Amniotic stem cell (primary cell): Measurements from ENCODE around the gene ORMDL1.

Experiments used
- DNase-seq: peaks from one replicate; lab custom pipeline; 2025; lab: John Stamatoyannopoulos, UW

The ORMDL1 gene

DNA sequence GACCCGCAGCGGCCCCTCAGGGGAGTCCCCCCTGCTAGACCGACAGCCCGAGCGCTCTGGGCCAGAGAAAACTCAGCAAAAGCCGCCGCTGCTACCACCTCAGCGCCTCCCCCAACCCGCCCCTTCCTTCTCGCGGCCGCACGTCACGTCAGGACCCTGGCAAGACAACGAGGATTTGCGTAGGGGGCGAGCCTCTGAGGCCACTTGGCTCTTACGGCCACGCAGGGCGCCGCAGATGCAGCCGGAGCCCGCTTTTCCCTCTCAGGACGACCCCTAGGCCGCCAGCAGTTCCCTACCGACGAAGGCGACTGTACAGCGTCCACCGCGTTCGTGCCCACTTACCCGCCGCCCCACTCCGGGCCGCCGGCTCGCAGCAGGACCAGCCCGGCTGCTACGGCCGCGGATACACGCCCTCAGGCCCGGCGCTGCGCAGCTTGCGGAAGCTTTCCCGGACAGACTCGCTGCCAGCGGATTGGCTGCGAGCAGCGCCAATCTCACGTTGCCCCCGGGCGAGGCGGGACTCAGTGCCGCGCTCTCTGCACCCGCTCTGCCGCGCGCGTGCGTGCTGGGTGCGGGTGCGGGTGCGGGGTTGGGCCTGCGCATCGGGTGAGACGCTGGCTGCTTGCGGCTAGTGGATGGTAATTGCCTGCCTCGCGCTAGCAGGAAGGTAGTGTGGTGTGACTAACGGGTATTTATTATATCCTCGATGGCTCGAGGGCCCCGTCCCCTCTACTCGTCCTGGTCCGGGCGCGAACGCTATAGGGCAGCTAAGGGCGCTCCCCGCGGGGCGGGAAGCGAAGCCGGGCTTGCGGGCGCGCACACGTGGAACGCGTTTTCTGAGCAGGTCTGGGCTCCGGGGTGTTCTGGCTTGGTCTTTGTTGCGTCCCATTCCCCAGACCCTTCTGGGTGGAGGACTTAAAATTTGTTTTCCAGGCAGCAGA lies at the start of gene ORMDL1, which contains the start of gene PMS1:
ORMDL1 (minus strand) TSS at position 413 of the 941 bp plus-strand sequence. CDS start 1,744 bp downstream, outside the sequence.
PMS1 (plus strand) TSS at position 524 of the 941 bp plus-strand sequence. CDS start 7,360 bp downstream, outside the sequence.
- DNase-seq = peak; percentile 89

DNA sequence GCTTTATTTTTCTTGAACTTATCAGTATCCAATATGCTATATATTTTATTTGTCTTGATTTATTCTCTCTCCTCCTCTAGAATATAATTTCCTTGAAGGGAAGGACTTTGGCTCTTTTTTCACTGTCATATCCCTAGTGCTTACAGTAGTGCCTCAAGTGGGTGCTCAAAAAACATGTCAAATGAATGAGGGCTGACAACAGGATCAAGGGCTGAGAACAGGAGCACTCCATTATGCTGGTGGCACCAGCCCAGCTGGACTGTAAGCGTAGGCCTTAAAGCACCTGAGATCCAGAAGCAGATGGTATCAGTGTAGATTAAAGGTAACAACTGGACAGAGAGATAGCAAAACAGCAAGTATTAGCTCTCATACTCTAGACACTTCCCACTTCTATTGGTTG lies 46.4 kb upstream of the ORMDL1 start:
- DNase-seq = no peak

DNA sequence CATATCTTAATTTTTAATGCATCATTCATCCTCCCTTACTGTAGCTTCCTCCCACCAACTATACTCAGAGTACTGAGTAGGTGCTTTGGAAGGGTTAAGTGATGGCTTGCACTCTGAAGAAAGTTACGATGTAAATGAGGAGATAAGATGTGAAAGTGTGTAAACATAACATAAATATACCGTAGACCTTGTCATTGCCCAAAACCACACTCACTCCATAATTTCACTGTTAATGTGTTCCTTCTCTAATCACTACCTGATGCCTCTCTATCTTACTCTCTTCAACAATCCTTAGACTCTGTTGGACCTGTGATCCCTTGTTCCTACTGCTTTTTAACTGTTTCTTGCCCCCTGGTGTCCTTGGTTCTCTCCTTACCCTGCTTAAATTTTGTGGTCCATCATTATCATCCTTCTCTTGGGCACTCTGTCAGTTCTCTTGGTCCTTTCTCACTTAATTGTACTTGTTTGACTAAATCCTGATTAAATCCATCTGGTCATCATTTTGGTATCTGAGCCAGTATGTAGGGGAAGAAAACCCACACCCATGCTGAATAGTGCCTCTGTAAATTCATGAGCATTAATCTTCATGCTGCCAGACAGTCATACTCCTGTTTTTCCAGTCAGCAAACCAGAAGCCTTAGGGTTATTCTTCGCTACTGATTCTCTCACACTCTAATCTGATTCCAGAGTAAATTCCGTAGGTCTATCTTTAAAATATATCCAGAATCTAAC lies 45.1 kb upstream of the ORMDL1 start:
- DNase-seq = no peak

DNA sequence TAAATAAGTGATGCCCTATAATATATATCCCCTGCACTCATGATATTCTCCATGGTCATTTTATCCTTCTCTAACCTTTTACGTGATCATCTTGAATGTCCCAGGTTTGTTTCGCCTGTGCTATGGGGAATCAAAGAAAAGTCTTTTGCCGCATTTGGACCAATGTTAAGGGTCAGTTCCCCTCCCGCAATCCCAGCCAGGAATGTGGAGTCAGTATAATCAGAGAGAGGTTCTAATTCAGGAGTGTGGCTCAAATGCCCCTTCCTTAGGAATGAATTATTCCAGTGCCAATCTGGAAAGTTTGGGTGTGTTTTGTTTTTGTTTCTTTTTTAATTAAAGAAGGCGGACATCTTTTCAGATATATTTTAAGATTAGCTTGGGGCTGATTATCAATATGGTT lies 41.9 kb upstream of the ORMDL1 start:
- DNase-seq = no peak

GRCh38 chr2:189824694-189825396 lies 40.7 kb upstream of the ORMDL1 start:
- DNase-seq = no peak

- peak; percentile 29 for DNase-seq
Measured at GRCh38 chr2:189821953-189822748, 38.0 kb upstream of the ORMDL1 start.

DNA sequence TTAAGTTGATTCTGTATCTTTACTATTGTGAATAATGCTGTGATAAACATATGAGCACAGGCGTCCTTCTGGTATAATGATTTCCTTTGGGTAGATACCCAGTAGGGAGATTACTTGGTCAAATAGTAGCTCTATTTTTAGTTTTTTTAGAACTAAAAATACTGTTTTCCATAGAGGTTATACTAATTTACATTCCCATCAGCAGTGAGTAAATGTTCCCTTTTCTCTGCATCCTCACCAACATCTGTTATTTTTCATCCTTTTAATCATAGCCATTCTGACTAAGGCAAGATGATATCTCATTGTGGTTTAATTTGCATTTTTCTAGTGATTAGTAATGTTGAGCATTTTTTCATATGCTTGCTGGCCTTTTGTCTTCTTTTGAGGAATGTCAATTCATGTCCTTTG lies 35.2 kb upstream of the ORMDL1 start:
- peak; percentile 20 for DNase-seq

- no peak for DNase-seq
Measured at GRCh38 chr2:189818249-189819038, 34.3 kb upstream of the ORMDL1 start.

GRCh38 chr2:189803431-189803830 lies 19.3 kb upstream of the ORMDL1 start:
- no peak for DNase-seq

DNA sequence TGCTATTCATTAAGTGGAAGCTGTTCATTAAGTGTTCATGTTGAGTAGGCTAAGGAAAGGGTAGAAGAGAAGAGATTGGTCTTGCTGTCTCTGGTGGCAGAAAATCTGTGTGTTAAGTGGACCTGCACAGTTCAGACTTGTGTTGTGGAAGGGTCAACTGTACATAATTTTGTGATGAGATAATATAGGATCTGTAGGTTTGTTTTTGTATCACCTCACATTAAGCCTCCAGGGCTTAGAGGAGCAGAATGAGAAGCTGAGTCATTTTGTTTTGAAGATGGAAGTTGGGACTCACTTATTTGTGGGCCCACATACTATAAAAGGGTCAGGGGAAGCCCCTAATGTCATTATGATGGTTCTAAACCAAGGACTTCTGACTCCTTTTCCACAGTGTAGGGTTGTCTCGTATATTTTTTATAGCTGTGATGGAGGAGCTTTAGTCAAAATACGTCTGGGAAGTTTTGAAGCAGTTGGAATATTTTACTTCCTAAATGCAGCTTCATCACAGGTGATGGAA lies 18.3 kb upstream of the ORMDL1 start:
- no peak for DNase-seq

DNA sequence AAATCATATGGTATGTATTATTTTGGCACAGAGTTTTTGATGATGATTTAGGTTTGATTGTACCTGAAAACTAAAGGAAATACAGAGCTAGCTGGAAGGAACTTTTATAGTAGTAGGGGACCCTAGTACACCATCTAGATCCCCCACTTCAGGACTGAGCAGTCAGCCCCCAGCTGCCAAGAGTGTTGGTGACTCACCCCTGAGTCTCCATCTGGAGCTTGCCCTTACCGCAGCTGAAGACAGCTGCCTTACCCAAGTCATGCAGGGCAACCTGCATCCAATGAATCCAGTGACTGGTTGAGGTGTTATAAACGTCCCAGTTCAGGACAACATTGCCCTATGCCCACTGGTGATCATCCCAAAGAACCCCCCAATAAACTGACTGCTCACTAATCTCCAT lies 15.4 kb upstream of the ORMDL1 start:
- no peak for DNase-seq

DNA sequence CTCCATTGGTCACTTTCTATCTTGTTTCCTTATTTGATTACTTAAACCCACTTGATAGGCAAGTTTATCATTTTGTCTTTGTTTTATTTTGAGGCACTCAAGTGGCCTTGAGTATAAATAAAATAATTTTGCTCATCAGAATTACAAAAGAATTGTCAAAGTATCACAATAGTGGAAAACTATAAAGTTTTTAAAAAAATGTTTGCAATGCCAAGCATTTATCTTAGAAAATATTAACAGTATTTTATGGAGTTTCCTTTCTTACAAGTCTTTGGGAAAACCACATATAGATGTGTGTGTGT lies 14.8 kb upstream of the ORMDL1 start:
- no peak for DNase-seq

- DNase-seq = peak; percentile 25
Measured at GRCh38 chr2:189798312-189799029, 14.3 kb upstream of the ORMDL1 start.

GRCh38 chr2:189797902-189798301 lies 13.8 kb upstream of the ORMDL1 start:
- no peak for DNase-seq

DNA sequence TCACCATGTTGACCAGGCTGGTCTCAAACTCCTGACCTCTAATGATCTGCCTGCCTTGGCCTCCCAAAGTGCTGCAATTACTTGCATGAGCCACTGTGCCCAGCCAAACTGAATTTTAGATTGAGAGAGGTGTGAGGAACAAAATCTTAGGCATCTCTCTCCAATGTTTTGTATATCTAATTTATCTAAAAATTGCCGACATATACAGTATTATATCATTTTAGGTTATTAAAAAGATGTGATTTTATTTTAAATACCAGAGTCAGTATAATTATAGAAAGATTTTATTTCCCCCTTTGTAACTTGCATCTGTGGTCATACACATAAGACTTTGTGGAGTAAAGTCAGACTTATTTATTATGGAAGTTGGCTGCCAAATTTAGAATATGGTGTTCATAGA lies 10.2 kb upstream of the ORMDL1 start:
- DNase-seq = no peak

- no peak for DNase-seq
Measured at GRCh38 chr2:189791338-189792042, 7.4 kb upstream of the ORMDL1 start.

GRCh38 chr2:189783451-189783926 lies 650 bp downstream of the ORMDL1 start:
- no peak for DNase-seq

- no peak for DNase-seq
Measured at GRCh38 chr2:189782221-189782671, 1.9 kb downstream of the ORMDL1 start.

DNA sequence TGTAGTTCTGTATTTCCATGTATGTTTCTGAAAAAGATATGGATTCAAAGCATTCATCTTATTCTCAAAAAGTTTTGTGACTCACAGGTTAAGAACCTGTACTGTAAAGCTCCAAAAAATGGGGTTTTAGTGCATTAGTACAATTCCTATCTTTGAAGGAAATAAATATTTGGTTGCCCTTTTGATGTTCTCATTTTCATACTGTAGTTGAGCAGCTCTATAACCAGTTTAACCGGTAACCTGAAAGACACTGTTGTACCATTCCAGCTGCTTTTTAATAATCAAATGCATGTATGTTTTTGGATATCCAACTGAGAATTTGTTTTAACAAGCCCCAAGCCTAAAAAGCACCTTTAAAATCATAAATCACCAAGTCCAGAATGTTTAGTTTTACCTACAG lies 11.9 kb downstream of the ORMDL1 start:
- DNase-seq = no peak
